ENCODE results near the gene MAML3. TPM values are rescaled to one million over a fixed set of nuclear protein-coding genes. Genes with fewer than 3 reads are reported as not detected.

MAML3 gene
- polyA plus RNA-seq, 1 donor (not counting 4 experiments of a cell fraction or from before 2014, with no cell fraction given), result 0.68 TPM

DNA sequence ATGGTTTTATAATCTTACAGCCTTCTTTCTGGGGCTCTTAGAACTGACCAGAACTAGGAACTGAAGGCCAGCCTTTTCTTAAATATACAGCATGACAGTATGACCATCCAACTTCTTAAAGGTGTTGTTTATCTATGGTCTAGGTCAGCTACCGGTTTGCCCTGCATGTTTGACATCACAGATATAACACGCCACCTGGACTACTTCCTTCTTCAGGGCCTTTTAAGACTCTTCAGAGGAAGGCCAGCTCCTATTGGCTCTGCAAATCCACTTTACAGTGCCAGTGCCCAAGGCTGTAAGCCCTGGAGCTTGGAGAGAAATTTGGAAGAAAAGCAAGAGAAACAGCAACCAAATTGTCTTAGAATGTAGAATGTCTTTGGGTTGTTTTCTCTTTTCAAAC, 302.9 kb downstream of the MAML3 start:
- Histone ChIP-seq H3K27ac (ENCODE audit: control insufficient read depth, insufficient read depth, low read length) (no peak overlapping the region), H2AFZ (ENCODE audit: control insufficient read depth, low read length) (no peak overlapping the region), H3K9me1 (ENCODE audit: control insufficient read depth, extremely low read depth, insufficient read depth, low read length) (no peaks in the 10 kb centered on the region), H3K79me2 (ENCODE audit: control insufficient read depth, insufficient read depth, low read length) (no peaks in the 10 kb centered on the region), H3K4me2 (ENCODE audit: control insufficient read depth, extremely low read depth, insufficient read depth, low read depth, low read length) (no peak overlapping the region), H3K27me3 (ENCODE audit: control insufficient read depth, extremely low read depth, insufficient read depth, low read length) (no peaks in the 10 kb centered on the region), H4K20me1 (ENCODE audit: control insufficient read depth, extremely low read depth, insufficient read depth, low read length) (no peaks in the 10 kb centered on the region), H3K36me3 (ENCODE audit: control insufficient read depth in 2 of 2, extremely low read depth in 1 of 2, insufficient read depth in 2 of 2, low read length in 2 of 2) (no peaks in the 10 kb centered on the region), H3K9ac (ENCODE audit: control insufficient read depth, extremely low read depth, insufficient read depth, low read length) (no peak overlapping the region), H3K9me3 (ENCODE audit: control insufficient read depth, low read depth, low read length) (no peaks in the 10 kb centered on the region), H3K4me3 (ENCODE audit: control insufficient read depth in 2 of 3, extremely low read depth in 1 of 3, insufficient read depth in 2 of 3, low read depth in 1 of 3, low read length in 3 of 3) (no peak overlapping the region), H3K4me1 (ENCODE audit: control insufficient read depth, extremely low read depth, insufficient read depth, low read length) (no peaks in the 10 kb centered on the region)
- TF ChIP-seq CTCF (optimal IDR thresholded peaks at IDR 0.05 in 1 of 3, IDR thresholded peaks at IDR 0.05 in 1 of 3, conservative IDR thresholded peaks at IDR 0.05 in 1 of 3; ENCODE audit: extremely low read depth in 1 of 3, insufficient read depth in 2 of 3, low read length in 3 of 3), result no peak
- no peak for TF ChIP-seq EZH2 (IDR thresholded peaks at IDR 0.05; ENCODE audit: low read length)
- dilution Hi-C loops (cut with MboI; ENCODE audit: extremely low pct_ligation_motif_present, low sequenced_read_pairs), result no loop called here
- DNase-seq (ENCODE audit: low read depth, low spot score) (no peak), FAIRE-seq (no peak)

GRCh38 chr4:139849219-139849618, 304.8 kb downstream of the MAML3 start:
- H3K79me2 ChIP-seq (ENCODE audit: control insufficient read depth, insufficient read depth, low read length), result no peaks in the 10 kb centered on the region
- H3K4me2 ChIP-seq (ENCODE audit: control insufficient read depth, extremely low read depth, insufficient read depth, low read depth, low read length), result no peak overlapping the region
- H3K27ac ChIP-seq (ENCODE audit: control insufficient read depth, insufficient read depth, low read length), result no peak overlapping the region
- DNase-seq (ENCODE audit: low read depth, low spot score) (no peak), FAIRE-seq (no peak)
- H3K9me1 ChIP-seq (ENCODE audit: control insufficient read depth, extremely low read depth, insufficient read depth, low read length), result no peaks in the 10 kb centered on the region
- TF ChIP-seq EZH2 (IDR thresholded peaks at IDR 0.05; ENCODE audit: low read length), result no peak
- TF ChIP-seq CTCF (optimal IDR thresholded peaks at IDR 0.05 in 1 of 3, IDR thresholded peaks at IDR 0.05 in 1 of 3, conservative IDR thresholded peaks at IDR 0.05 in 1 of 3; ENCODE audit: extremely low read depth in 1 of 3, insufficient read depth in 2 of 3, low read length in 3 of 3), result no peak
- dilution Hi-C loops (cut with MboI; ENCODE audit: extremely low pct_ligation_motif_present, low sequenced_read_pairs), result no loop called here
- no peak overlapping the region for H2AFZ ChIP-seq (ENCODE audit: control insufficient read depth, low read length)
- H3K27me3 ChIP-seq (ENCODE audit: control insufficient read depth, extremely low read depth, insufficient read depth, low read length), result no peaks in the 10 kb centered on the region
- H3K4me1 ChIP-seq (ENCODE audit: control insufficient read depth, extremely low read depth, insufficient read depth, low read length), result no peaks in the 10 kb centered on the region
- H3K9ac ChIP-seq (ENCODE audit: control insufficient read depth, extremely low read depth, insufficient read depth, low read length), result no peak overlapping the region
- H3K9me3 ChIP-seq (ENCODE audit: control insufficient read depth, low read depth, low read length), result no peaks in the 10 kb centered on the region
- no peaks in the 10 kb centered on the region for H4K20me1 ChIP-seq (ENCODE audit: control insufficient read depth, extremely low read depth, insufficient read depth, low read length)
- H3K36me3 ChIP-seq (ENCODE audit: control insufficient read depth in 2 of 2, extremely low read depth in 1 of 2, insufficient read depth in 2 of 2, low read length in 2 of 2), result no peaks in the 10 kb centered on the region
- H3K4me3 ChIP-seq (ENCODE audit: control insufficient read depth in 2 of 3, extremely low read depth in 1 of 3, insufficient read depth in 2 of 3, low read depth in 1 of 3, low read length in 3 of 3), result no peak overlapping the region
